GM13977 (cell line): ENCODE data around the gene SPATA46.

Experiments
- DNase-seq: peaks from one replicate; pipeline ENCODE4 v3.0.0; 2012; ENCODE audit warnings: low spot score
- in situ Hi-C: fragments of 300-500 bp; cut with MboI; formaldehyde crosslinking; loops from one replicate; pipeline ENCODE4 v1.12.0; 2022; ENCODE audit warnings: low sequenced_read_pairs, low pct_unique_long_range_greater_than_20kb, mixed read lengths, inconsistent platforms; ENCODE audit not compliant: unreplicated experiment
- TF ChIP-seq, protein P1 (sequence below): IDR thresholded peaks from 2 replicates; pipeline ENCODE4 v1.5.1; 2012; ENCODE audit warnings: mild to moderate bottlenecking, control low read depth; ENCODE audit not compliant: insufficient read depth; ENCODE audit errors: extremely low read depth, missing control alignments

Gene SPATA46

DNA sequence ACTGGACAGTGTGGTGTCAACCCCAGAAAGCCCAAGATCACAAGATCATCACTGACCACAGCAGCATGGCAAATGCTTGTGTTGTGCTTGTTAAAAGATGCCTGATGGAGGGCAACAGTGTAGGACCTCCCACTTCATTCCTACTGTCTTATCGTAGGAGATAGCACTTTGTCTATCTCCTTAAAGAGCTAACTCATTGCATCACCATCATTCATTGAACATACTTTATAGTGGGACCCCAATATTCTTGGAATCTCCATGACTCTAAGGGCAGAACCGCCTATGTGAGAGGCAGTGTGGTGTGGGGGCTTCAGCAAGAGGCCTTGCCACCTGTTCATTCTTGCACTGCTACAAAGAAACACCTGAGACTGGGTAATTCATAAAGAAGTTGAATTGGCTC, 40.3 kb upstream of the SPATA46 start:
- in situ Hi-C loops: no loop called here
- TF ChIP-seq, protein P1, sequence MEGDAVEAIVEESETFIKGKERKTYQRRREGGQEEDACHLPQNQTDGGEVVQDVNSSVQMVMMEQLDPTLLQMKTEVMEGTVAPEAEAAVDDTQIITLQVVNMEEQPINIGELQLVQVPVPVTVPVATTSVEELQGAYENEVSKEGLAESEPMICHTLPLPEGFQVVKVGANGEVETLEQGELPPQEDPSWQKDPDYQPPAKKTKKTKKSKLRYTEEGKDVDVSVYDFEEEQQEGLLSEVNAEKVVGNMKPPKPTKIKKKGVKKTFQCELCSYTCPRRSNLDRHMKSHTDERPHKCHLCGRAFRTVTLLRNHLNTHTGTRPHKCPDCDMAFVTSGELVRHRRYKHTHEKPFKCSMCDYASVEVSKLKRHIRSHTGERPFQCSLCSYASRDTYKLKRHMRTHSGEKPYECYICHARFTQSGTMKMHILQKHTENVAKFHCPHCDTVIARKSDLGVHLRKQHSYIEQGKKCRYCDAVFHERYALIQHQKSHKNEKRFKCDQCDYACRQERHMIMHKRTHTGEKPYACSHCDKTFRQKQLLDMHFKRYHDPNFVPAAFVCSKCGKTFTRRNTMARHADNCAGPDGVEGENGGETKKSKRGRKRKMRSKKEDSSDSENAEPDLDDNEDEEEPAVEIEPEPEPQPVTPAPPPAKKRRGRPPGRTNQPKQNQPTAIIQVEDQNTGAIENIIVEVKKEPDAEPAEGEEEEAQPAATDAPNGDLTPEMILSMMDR: no peak
- DNase-seq: no peak

DNA sequence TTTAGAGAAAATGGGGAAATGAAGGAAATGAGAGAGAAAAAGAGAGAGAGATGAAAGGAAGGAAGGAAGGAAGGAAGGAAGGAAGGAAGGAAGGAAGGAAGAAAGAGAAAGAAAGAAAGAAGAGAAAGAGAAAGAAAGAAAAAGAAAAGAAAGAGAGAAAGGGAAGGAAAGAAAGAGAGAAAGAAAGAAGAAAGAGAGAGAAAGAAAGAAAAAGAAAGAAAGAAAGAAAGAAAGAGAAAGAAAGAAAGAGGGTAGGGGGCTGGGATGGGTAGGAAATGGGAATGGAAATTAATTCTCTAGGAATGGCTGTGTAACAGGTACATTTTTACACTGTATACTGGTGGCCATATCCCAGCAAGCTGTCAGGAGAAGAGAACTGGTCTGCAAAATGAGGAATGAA, 39.6 kb upstream of the SPATA46 start:
- in situ Hi-C loops: no loop called here
- TF ChIP-seq, protein P1: no peak
- DNase-seq: no peak

DNA sequence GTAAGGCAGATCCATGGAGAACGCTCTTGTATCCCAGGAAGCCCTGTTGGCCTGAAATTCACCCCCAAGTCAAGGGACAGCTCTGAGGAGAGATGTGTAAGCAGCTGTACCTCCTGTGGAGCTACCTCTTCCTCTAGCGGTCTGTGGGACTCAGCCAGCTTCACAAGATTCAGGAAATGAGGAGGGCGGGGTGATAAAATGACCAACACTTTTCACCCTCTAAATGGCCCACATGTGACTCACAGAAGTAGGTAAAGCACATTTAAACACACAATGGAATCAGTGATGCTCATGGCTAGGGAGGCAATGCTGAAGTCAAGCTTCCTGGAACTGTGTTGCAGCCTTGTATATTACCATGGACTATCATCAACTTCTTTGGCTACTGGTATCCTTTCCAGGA, 35.3 kb upstream of the SPATA46 start, which contains the start of gene SH2D1B:
Gene SH2D1B, minus strand, starts transcription at position 135 of the 400 bp plus-strand sequence. Its CDS starts 120 bp downstream, at position 15.
- TF ChIP-seq, protein P1: no peak
- in situ Hi-C loops: no loop called here
- DNase-seq: no peak

DNA sequence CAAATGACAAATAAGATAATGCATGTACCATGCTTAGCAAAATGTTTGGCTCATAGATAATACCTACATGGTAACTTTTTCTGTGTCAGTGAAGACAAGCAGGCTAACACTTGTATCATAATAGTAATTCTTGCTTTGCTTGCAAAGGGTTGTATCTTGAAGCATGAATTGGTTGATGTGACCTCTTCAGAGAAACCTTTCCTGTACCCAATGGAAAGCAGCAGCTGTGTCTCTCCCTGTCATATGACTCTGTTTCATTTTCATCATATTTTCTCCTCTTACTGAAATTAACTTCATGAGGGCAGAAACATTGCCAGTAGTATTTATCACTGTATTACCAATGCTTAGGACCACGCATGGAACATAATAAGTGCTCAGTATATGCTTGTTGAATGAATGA, 30.9 kb upstream of the SPATA46 start:
- in situ Hi-C loops: no loop called here
- no peak for DNase-seq
- TF ChIP-seq, protein P1: no peak

DNA sequence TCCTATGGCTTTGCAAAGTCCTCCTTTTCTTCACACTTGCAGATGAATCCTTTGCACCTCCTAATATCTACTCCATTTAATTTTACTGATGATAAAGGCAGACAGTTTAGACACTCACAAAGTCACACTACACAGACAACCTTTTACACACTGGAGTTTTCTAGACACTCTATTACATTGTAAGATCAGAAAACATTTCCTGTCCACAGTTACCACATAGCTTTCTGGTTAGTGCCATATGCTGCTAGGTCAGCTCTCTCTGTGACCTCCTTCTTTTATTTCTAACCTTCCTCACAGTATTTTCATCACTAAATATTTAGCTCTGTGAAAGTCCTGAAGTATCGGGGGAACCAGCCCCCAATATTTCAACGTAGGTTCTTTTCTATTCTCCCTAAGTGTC, 30.2 kb upstream of the SPATA46 start:
- in situ Hi-C loops: no loop called here
- TF ChIP-seq, protein P1: no peak
- DNase-seq: no peak

DNA sequence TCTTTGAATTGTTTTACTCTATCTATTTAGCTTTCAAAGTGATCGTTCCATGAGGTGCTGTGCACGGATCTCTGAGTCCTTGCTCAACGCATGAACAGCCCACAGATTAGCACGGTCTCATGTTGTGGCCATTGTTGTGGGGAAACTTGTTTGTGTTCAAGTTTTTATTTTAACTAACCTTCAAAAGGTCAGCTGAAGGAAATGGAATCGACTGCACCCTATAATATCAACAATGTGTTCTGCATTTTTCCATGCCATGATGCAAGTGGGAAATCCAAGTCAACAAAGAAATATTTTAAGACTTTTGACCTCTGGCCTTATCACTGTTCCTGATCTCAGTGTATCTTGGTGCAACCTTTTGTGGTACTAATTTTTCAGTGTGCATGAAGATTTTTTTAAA, 29.1 kb upstream of the SPATA46 start:
- in situ Hi-C loops: no loop called here
- TF ChIP-seq, protein P1: no peak
- DNase-seq: no peak
